Measurements from ENCODE around the gene PIEZO2.
"Not testable (repeated sequence)": the region's sequence is repeated elsewhere in the genome, so short reads cannot be mapped to it uniquely, and the experiment has no call there.

Gene PIEZO2

GRCh38 chr18:10927286-10927992, 221.9 kb downstream of the PIEZO2 start:
- Histone ChIP-seq H3K36me3 (no peaks in the 10 kb centered on the region), H3K9me3 (no peaks in the 10 kb centered on the region), H3K4me1 (no peaks in the 10 kb centered on the region), H3K27me3 (no peaks in the 10 kb centered on the region), H3K4me3 (ENCODE audit: low read depth, low read length) (no peak overlapping the region)
- DNase-seq = no peak
- TF ChIP-seq, protein P1, sequence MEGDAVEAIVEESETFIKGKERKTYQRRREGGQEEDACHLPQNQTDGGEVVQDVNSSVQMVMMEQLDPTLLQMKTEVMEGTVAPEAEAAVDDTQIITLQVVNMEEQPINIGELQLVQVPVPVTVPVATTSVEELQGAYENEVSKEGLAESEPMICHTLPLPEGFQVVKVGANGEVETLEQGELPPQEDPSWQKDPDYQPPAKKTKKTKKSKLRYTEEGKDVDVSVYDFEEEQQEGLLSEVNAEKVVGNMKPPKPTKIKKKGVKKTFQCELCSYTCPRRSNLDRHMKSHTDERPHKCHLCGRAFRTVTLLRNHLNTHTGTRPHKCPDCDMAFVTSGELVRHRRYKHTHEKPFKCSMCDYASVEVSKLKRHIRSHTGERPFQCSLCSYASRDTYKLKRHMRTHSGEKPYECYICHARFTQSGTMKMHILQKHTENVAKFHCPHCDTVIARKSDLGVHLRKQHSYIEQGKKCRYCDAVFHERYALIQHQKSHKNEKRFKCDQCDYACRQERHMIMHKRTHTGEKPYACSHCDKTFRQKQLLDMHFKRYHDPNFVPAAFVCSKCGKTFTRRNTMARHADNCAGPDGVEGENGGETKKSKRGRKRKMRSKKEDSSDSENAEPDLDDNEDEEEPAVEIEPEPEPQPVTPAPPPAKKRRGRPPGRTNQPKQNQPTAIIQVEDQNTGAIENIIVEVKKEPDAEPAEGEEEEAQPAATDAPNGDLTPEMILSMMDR (IDR thresholded peaks at IDR 0.05; ENCODE audit: low read depth, low read length) = no peak

GRCh38 chr18:10926621-10927161, 222.7 kb downstream of the PIEZO2 start:
- Histone ChIP-seq H3K36me3 (no peaks in the 10 kb centered on the region), H3K27me3 (no peaks in the 10 kb centered on the region), H3K9me3 (no peaks in the 10 kb centered on the region), H3K4me1 (no peaks in the 10 kb centered on the region), H3K4me3 (ENCODE audit: low read depth, low read length) (no peak overlapping the region)
- no peak for DNase-seq
- TF ChIP-seq, protein P1 (IDR thresholded peaks at IDR 0.05; ENCODE audit: low read depth, low read length) = no peak

DNA sequence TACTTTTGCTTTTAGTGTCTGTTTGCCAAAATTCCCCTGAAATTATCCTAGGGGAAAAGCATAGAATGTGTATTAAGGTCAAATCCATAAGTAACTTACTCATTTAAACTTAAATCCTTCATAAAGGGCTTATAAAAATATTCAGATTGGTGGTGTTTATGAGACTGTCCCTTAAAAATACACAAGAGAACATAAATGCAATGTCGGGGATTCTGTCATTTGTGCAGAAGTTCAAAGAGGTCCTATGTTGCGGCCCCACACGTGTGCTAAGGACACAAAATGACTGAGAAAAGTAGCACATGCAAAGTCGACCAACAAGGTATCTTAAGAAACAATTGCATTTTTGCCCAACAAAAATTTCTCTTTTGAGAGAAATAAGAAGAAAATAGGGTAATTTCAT, 225.1 kb downstream of the PIEZO2 start:
- DNase-seq = no peak
- TF ChIP-seq, protein P1 (IDR thresholded peaks at IDR 0.05; ENCODE audit: low read depth, low read length) = no peak
- H3K4me3 ChIP-seq (ENCODE audit: low read depth, low read length) = no peak overlapping the region
- H3K27me3 ChIP-seq = no peaks in the 10 kb centered on the region
- H3K9me3 ChIP-seq = no peaks in the 10 kb centered on the region
- no peaks in the 10 kb centered on the region for H3K4me1 ChIP-seq
- H3K36me3 ChIP-seq = no peaks in the 10 kb centered on the region

GRCh38 chr18:10923551-10924070, 225.8 kb downstream of the PIEZO2 start:
- Histone ChIP-seq H3K9me3 (no peaks in the 10 kb centered on the region), H3K4me3 (ENCODE audit: low read depth, low read length) (no peak overlapping the region), H3K36me3 (no peaks in the 10 kb centered on the region), H3K4me1 (no peaks in the 10 kb centered on the region), H3K27me3 (no peaks in the 10 kb centered on the region)
- DNase-seq = no peak
- TF ChIP-seq, protein P1 (IDR thresholded peaks at IDR 0.05; ENCODE audit: low read depth, low read length) = no peak

DNA sequence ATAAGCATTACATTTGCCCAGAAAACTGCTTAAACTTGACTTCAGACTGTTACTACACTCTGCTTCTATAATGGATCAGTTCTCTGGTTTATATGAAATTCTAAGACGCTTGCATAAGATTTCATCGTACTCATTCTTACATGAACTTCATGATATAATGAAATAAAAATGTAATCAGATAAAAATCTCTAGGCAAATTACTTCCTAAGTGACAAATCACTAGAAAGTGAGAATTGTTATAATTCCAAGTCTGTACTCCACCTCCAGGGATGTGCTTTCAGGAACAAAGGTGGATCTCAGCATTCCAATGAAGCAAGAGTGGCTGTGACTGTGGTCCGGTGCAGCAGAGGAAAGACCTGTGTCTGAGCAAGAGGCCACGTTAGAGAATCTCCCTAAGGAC, 226.2 kb downstream of the PIEZO2 start:
- H3K4me1 ChIP-seq = no peaks in the 10 kb centered on the region
- no peak for DNase-seq
- H3K4me3 ChIP-seq (ENCODE audit: low read depth, low read length) = no peak overlapping the region
- TF ChIP-seq, protein P1 (IDR thresholded peaks at IDR 0.05; ENCODE audit: low read depth, low read length) = no peak
- H3K9me3 ChIP-seq = no peaks in the 10 kb centered on the region
- no peaks in the 10 kb centered on the region for H3K27me3 ChIP-seq
- H3K36me3 ChIP-seq = no peaks in the 10 kb centered on the region

DNA sequence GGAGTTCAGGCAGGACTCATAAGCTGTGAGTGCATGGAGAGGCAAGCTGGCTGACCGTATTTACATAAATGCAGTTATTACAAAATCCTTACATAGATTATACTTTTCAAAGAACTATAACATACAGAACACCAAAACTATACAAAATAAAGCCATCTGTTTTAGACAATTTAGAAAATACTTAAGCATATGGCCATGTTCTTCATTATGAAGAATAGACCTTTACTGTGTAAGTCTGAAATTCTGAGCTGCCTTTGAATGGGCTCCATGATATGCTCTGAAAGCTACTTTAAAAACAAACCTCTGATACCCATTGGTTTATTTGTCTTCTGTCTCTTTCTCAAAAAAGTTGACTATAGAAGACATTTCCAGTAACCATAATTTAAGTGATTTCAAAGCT, 226.7 kb downstream of the PIEZO2 start:
- not testable (repeated sequence) for DNase-seq; H3K27me3 ChIP-seq; H3K4me3 ChIP-seq (ENCODE audit: low read depth, low read length); H3K4me1 ChIP-seq; H3K36me3 ChIP-seq; H3K9me3 ChIP-seq

DNA sequence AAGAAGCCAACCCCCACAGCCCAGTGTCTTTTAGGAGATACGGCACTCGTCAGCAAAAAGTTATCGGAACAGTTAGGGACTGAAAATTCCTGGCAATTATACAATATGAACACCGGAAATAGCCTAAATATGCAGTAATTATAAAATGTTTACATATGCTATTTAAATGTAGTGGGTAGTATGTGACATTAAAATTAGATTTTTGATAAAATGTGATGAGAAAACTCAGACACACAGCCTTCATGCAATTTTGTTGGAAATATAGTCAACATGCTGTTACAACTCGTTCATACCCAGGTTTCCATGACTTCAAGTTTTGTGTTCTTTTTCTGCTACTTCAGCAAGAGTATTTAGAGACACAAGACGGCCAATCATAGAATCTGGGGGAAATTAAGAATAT, 229.1 kb downstream of the PIEZO2 start:
- H3K9me3 ChIP-seq; H3K4me1 ChIP-seq; H3K27me3 ChIP-seq; H3K4me3 ChIP-seq (ENCODE audit: low read depth, low read length); DNase-seq; H3K36me3 ChIP-seq: not testable (repeated sequence)
